HEK293T (cell line): Measurements from ENCODE around the gene RARS2.

Experiments
- FOXA1 ChIP-seq: fragments of 450-650 bp; IDR thresholded peaks from 2 replicates; pipeline ENCODE4 v1.6.1; 2016; ENCODE audit warnings: mild to moderate bottlenecking
- FOXK2 ChIP-seq: fragments of 450-650 bp; IDR thresholded peaks from 2 replicates; pipeline ENCODE4 v1.6.1; 2016; ENCODE audit warnings: mild to moderate bottlenecking
- HDGF ChIP-seq: fragments of 450-650 bp; IDR thresholded peaks from 2 replicates; pipeline ENCODE4 v1.6.1; 2017; ENCODE audit warnings: antibody characterized with exemption, borderline replicate concordance
- SP1 ChIP-seq: fragments of 450-650 bp; IDR thresholded peaks from 2 replicates; pipeline ENCODE4 v1.6.1; 2017
- SUZ12 ChIP-seq: fragments of 450-650 bp; IDR thresholded peaks from 2 replicates; pipeline ENCODE4 v1.6.1; 2016; ENCODE audit warnings: mild to moderate bottlenecking
- TARDBP ChIP-seq: fragments of 450-650 bp; IDR thresholded peaks from 2 replicates; pipeline ENCODE4 v1.6.1; 2016
- ZNF384 ChIP-seq: fragments of 450-650 bp; IDR thresholded peaks from 2 replicates; pipeline ENCODE4 v1.6.1; 2016
- TF ChIP-seq, protein P1 (sequence below): fragments of 450-650 bp; IDR thresholded peaks from 2 replicates; pipeline ENCODE4 v1.6.1; 2016

GRCh38 chr6:87628424-87628823 lies 38.6 kb upstream of the RARS2 start:
- TF ChIP-seq SP1 (no peak), FOXK2 (no peak), FOXA1 (no peak), SUZ12 (no peak), ZNF384 (no peak), TARDBP (no peak), HDGF (no peak)
- TF ChIP-seq, protein P1, sequence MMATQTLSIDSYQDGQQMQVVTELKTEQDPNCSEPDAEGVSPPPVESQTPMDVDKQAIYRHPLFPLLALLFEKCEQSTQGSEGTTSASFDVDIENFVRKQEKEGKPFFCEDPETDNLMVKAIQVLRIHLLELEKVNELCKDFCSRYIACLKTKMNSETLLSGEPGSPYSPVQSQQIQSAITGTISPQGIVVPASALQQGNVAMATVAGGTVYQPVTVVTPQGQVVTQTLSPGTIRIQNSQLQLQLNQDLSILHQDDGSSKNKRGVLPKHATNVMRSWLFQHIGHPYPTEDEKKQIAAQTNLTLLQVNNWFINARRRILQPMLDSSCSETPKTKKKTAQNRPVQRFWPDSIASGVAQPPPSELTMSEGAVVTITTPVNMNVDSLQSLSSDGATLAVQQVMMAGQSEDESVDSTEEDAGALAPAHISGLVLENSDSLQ, result no peak
